ENCODE results near the gene ITGA1.

DNA sequence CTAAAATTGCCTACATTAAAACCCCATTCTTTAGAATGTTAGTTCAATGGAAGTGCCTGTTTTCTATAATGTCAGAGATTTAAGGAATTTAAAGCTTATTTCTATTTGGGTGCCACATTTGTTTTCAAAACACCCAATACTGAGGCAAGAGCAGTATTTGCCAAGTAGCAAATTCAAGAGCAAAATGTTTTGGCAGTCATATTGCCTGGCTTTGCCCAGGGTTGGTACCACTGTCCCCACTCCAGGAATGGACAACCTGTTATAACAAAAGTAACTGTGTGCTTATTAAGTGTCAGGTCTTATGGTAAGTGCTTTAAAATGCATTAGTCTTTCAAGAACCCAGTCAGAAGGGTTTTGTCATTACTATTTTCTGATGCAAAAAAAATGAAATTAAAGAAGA is 19.3 kb downstream of the ITGA1 start:
- TF ChIP-seq, protein P1, sequence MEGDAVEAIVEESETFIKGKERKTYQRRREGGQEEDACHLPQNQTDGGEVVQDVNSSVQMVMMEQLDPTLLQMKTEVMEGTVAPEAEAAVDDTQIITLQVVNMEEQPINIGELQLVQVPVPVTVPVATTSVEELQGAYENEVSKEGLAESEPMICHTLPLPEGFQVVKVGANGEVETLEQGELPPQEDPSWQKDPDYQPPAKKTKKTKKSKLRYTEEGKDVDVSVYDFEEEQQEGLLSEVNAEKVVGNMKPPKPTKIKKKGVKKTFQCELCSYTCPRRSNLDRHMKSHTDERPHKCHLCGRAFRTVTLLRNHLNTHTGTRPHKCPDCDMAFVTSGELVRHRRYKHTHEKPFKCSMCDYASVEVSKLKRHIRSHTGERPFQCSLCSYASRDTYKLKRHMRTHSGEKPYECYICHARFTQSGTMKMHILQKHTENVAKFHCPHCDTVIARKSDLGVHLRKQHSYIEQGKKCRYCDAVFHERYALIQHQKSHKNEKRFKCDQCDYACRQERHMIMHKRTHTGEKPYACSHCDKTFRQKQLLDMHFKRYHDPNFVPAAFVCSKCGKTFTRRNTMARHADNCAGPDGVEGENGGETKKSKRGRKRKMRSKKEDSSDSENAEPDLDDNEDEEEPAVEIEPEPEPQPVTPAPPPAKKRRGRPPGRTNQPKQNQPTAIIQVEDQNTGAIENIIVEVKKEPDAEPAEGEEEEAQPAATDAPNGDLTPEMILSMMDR (IDR thresholded peaks at IDR 0.05; ENCODE audit: low read length) = no peak
- no peak for TF ChIP-seq EZH2 (optimal IDR thresholded peaks at IDR 0.05; ENCODE audit: low read depth, low read length)
